ENCODE data around the gene SEMA6B.

Gene SEMA6B

GRCh38 chr19:4525563-4526002 is 33.9 kb downstream of the SEMA6B start:
- no peak for DNase-seq (ENCODE audit: low read depth)

- DNase-seq (ENCODE audit: low read depth), result peak; percentile 29
Observed at GRCh38 chr19:4524808-4525562, 34.5 kb downstream of the SEMA6B start.

GRCh38 chr19:4523306-4524110 is 36.0 kb downstream of the SEMA6B start:
- DNase-seq (ENCODE audit: low read depth), result no peak

GRCh38 chr19:4522291-4523002 is 37.0 kb downstream of the SEMA6B start:
- no peak for DNase-seq (ENCODE audit: low read depth)

GRCh38 chr19:4521888-4522242 is 37.6 kb downstream of the SEMA6B start:
- no peak for DNase-seq (ENCODE audit: low read depth)

- DNase-seq (ENCODE audit: low read depth), result no peak
Observed at GRCh38 chr19:4521170-4521887, 38.2 kb downstream of the SEMA6B start.

- DNase-seq (ENCODE audit: low read depth), result no peak
Observed at GRCh38 chr19:4519521-4520277, 39.8 kb downstream of the SEMA6B start.

- no peak for DNase-seq (ENCODE audit: low read depth)
Observed at GRCh38 chr19:4519172-4519496, 40.4 kb downstream of the SEMA6B start.

- DNase-seq (ENCODE audit: low read depth), result no peak
Observed at GRCh38 chr19:4518345-4519171, 40.9 kb downstream of the SEMA6B start, which contains the start of gene PLIN4. Gene PLIN4, minus strand, starts transcription at chr19:4518486. Its CDS starts 214 bp downstream, at chr19:4518272.

GRCh38 chr19:4517451-4518057 is 41.9 kb downstream of the SEMA6B start:
- DNase-seq (ENCODE audit: low read depth), result no peak

GRCh38 chr19:4516939-4517300 is 42.6 kb downstream of the SEMA6B start:
- DNase-seq (ENCODE audit: low read depth), result no peak

- no peak for DNase-seq (ENCODE audit: low read depth)
Observed at GRCh38 chr19:4516199-4516938, 43.1 kb downstream of the SEMA6B start.

GRCh38 chr19:4515732-4516131 is 43.8 kb downstream of the SEMA6B start:
- DNase-seq (ENCODE audit: low read depth), result no peak

GRCh38 chr19:4513248-4513647 is 46.2 kb downstream of the SEMA6B start:
- DNase-seq (ENCODE audit: low read depth), result no peak

GRCh38 chr19:4512070-4512469 is 47.4 kb downstream of the SEMA6B start:
- no peak for DNase-seq (ENCODE audit: low read depth)

GRCh38 chr19:4511300-4512054 is 48.0 kb downstream of the SEMA6B start:
- no peak for DNase-seq (ENCODE audit: low read depth)

- DNase-seq (ENCODE audit: low read depth), result no peak
Observed at GRCh38 chr19:4510435-4511255, 48.8 kb downstream of the SEMA6B start.

- no peak for DNase-seq (ENCODE audit: low read depth)
Observed at GRCh38 chr19:4508698-4509097, 50.8 kb downstream of the SEMA6B start.
